HG03025 (cell line): ENCODE measurements around the gene IFNA8.
"Not testable (repeated sequence)": the region's sequence is repeated elsewhere in the genome, so short reads cannot be mapped to it uniquely, and the experiment has no call there.

Source experiments
- ATAC-seq: cut with Tn5 transposase; IDR thresholded peaks from one replicate; pipeline ENCODE4 v1.9.1; 2021; ENCODE audit warnings: mild to moderate bottlenecking, moderate library complexity; ENCODE audit not compliant: unreplicated experiment, low FRiP score

Gene IFNA8

GRCh38 chr9:21408817-21409216, at the start of gene IFNA8:
IFNA8 (plus strand) TSS chr9:21409117; CDS start chr9:21409177, 60 bp downstream.
- ATAC-seq = no peak

- ATAC-seq = no peak
Measured at GRCh38 chr9:21362287-21362686, 46.6 kb upstream of the IFNA8 start.

- peak; percentile 68 for ATAC-seq
Measured at GRCh38 chr9:21367169-21367568, 41.7 kb upstream of the IFNA8 start.

- ATAC-seq = no peak
Measured at GRCh38 chr9:21367957-21368356, 41.0 kb upstream of the IFNA8 start, which contains the start of gene IFNA13. IFNA13 (minus strand) TSS chr9:21368057; CDS start chr9:21368010, 47 bp downstream.

- ATAC-seq = not testable (repeated sequence)
Measured at GRCh38 chr9:21371467-21371866, 37.5 kb upstream of the IFNA8 start.

- peak; percentile 99 for ATAC-seq
Measured at GRCh38 chr9:21381448-21382339, 27.2 kb upstream of the IFNA8 start.

GRCh38 chr9:21383627-21384026, 25.3 kb upstream of the IFNA8 start:
- no peak for ATAC-seq

GRCh38 chr9:21385131-21385670, 23.7 kb upstream of the IFNA8 start, which contains the start of gene IFNA2:
IFNA2 (minus strand) TSS chr9:21385398; CDS start chr9:21385329, 69 bp downstream.
- ATAC-seq = no peak

- no peak for ATAC-seq
Measured at GRCh38 chr9:21392270-21392669, 16.6 kb upstream of the IFNA8 start.

GRCh38 chr9:21395778-21396717, 12.9 kb upstream of the IFNA8 start:
- peak; percentile 62 for ATAC-seq

- ATAC-seq = no peak
Measured at GRCh38 chr9:21398955-21399489, 9.9 kb upstream of the IFNA8 start.

- no peak for ATAC-seq
Measured at GRCh38 chr9:21399956-21400355, 9.0 kb upstream of the IFNA8 start.

- no peak for ATAC-seq
Measured at GRCh38 chr9:21402386-21403251, 6.3 kb upstream of the IFNA8 start.

- no peak for ATAC-seq
Measured at GRCh38 chr9:21404146-21404545, 4.8 kb upstream of the IFNA8 start.

- ATAC-seq = no peak
Measured at GRCh38 chr9:21412107-21412506, 3.2 kb downstream of the IFNA8 start.

GRCh38 chr9:21413151-21413550, 4.2 kb downstream of the IFNA8 start:
- ATAC-seq = no peak

- no peak for ATAC-seq
Measured at GRCh38 chr9:21413624-21414023, 4.7 kb downstream of the IFNA8 start.

GRCh38 chr9:21414220-21414940, 5.5 kb downstream of the IFNA8 start:
- no peak for ATAC-seq
